HG03196 (cell line): ENCODE measurements around the gene NUP88.

Experiments
- ATAC-seq: cut with Tn5 transposase; IDR thresholded peaks from one replicate; pipeline ENCODE4 v1.9.1; 2021; ENCODE audit not compliant: unreplicated experiment

The NUP88 gene

GRCh38 chr17:5361426-5361825, 58.0 kb downstream of the NUP88 start:
- ATAC-seq: no peak

DNA sequence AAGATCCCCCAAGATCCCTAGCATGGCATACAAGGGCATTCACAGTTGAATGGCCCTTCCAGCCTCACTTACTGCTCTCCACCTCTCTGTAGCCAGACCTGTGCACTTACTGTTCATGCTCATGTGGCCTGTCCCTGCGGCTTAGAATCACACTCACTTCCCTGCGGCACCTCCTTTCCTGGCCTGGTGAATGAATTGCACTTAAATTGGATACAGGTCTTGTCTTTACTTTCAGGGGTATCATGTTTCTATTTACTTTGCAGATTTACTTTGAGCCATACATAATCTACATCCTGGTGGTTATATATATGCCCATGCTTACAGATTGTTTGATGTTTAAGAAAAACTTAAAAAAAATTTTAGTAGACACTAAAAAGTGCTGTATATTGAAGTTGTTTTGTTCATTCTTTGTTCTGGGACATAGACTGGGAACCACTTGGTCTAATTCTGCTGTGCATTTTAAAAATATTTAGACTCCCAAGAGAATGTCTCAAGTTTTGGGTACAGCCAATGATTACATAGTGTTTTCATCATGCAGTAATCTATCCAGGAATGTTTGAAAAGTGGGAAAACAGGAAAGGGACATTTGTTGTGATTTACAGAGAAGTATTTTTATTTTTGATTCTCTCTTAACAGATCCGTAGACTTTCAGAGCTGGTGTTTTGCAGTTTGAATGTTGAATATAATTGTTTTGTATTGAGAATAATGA, 63.9 kb downstream of the NUP88 start:
- ATAC-seq: no peak

- no peak for ATAC-seq
Observed at GRCh38 chr17:5354886-5355415, 64.5 kb downstream of the NUP88 start.

GRCh38 chr17:5354310-5354709, 65.2 kb downstream of the NUP88 start:
- no peak for ATAC-seq

DNA sequence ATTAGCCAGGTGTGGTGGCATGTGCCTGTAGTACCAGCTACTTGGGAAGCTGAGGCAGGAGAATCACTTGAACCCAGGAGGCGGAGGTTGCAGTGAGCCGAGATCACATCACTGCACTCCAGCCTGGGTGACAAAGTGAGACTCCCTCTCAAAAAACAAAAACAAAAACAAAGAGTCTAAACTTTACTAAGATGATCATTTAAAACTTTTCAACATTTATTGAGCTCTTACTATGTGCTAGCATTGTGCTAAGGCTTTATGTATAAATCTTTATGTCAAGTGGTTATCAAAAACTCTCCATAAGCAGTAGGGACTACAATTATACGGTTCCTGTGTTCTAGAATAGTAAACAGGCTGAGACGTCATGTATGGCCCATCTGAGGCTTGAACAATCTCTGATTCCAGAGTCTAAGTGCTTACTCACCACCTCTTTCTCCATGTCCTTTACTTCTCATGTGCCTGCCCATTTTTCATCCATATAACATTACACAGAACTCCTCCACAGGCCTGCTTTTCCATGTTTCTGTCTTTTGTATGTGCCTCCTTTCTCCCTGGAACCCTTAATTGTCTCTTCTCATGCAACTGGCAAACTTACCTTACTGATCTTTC, 66.7 kb downstream of the NUP88 start:
- no peak for ATAC-seq

DNA sequence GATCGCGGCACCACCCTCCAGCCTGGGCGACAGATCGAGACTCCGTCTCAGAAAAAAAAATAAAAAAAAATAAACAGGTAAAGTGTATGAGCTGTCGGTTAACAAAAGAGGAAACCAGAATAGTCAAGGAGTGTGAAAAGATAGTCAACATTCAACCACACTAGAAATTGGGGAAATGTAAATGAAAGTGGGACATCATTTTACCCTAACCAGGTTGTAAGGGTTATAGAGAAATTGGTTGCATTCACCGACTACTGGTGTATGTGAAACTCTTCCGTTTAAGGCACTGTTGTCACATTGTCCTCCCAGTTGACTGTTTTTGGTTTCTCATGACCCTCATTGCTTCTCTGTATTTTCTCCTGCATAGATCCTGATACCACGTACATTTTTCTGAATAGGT, 74.5 kb downstream of the NUP88 start:
- no peak for ATAC-seq
